Smooth muscle cell (in vitro differentiated cells): ENCODE data around the gene ZNF768. TPM values are rescaled to one million over a fixed set of nuclear protein-coding genes. Genes with fewer than 3 reads are reported as not detected.

Source experiments
- DNase-seq: peaks from one replicate; lab custom pipeline; 2025; ENCODE audit not compliant: unreplicated experiment; lab: John Stamatoyannopoulos, UW
- H2AFZ ChIP-seq: fragments of 200-600 bp; sonication (generic); 2 replicates; pipeline ENCODE4 v1.6.0; 2016; ENCODE audit warnings: antibody characterized with exemption, low read depth, mild to moderate bottlenecking
- H3F3A ChIP-seq: fragments of 200-600 bp; sonication (generic); 2 replicates; pipeline ENCODE4 v1.6.0; 2017; ENCODE audit warnings: antibody characterized with exemption, low read depth
- H3K27ac ChIP-seq: fragments of 200-600 bp; sonication (generic); 2 replicates; pipeline ENCODE4 v1.5.1; 2016; ENCODE audit warnings: low read depth, mild to moderate bottlenecking
- H3K27me3 ChIP-seq: fragments of 200-600 bp; sonication (generic); 2 replicates; pipeline ENCODE4 v1.6.1; 2016; ENCODE audit warnings: low read depth, mild to moderate bottlenecking
- H3K36me3 ChIP-seq: fragments of 200-600 bp; sonication (generic); 2 replicates; pipeline ENCODE4 v1.5.1; 2016; ENCODE audit warnings: low read depth
- H3K4me1 ChIP-seq: fragments of 200-600 bp; sonication (generic); 2 replicates; pipeline ENCODE4 v1.5.1; 2016; ENCODE audit warnings: low read depth
- H3K4me2 ChIP-seq: fragments of 200-600 bp; sonication (generic); 2 replicates; pipeline ENCODE4 v1.6.0; 2016; ENCODE audit warnings: mild to moderate bottlenecking
- H3K4me3 ChIP-seq: fragments of 200-600 bp; sonication (generic); 2 replicates; pipeline ENCODE4 v1.5.1; 2016; ENCODE audit warnings: mild to moderate bottlenecking
- H3K79me2 ChIP-seq: fragments of 200-600 bp; sonication (generic); 2 replicates; pipeline ENCODE4 v1.6.0; 2016; ENCODE audit warnings: low read depth, mild to moderate bottlenecking
- H3K9ac ChIP-seq: fragments of 200-600 bp; sonication (generic); 2 replicates; pipeline ENCODE4 v1.6.0; 2016; ENCODE audit warnings: low read depth
- H3K9me3 ChIP-seq: fragments of 200-600 bp; sonication (generic); replicated peaks from 2 replicates; pipeline ENCODE4 v1.5.1; 2016; ENCODE audit warnings: low read depth
- H4K20me1 ChIP-seq: fragments of 200-600 bp; sonication (generic); 2 replicates; pipeline ENCODE4 v1.6.0; 2016; ENCODE audit warnings: low read depth
- WGBS: methylation state at CpG from one replicate; pipeline ENCODE4 v1.1.7; 2016; ENCODE audit warnings: low lambda C conversion rate; 5-methylcytosine and 5-hydroxymethylcytosine counted together
- polyA plus RNA-seq: library from polyadenylated mRNA; unstranded; fragments of >200 nt; fragmentation: Nextera tagmentation; extraction: Ambion mirVana; gene quantifications from 2 replicates; pipeline ENCODE4 v1.2.1, GENCODE V29; 2016
- total RNA-seq: library from RNA; depleted of rRNA; stranded (reverse); fragments of >200 nt; gene quantifications from 2 replicates; pipeline ENCODE4 v1.2.3, GENCODE V29; 2014
- TF ChIP-seq, protein P1 (sequence below): fragments of 200-600 bp; sonication (generic); IDR thresholded peaks from 2 replicates; pipeline ENCODE4 v1.5.1; 2017; ENCODE audit warnings: borderline replicate concordance, mild to moderate bottlenecking, antibody characterized with exemption; ENCODE audit not compliant: insufficient read depth, poor library complexity, severe bottlenecking

ZNF768 gene
- total and polyA plus RNA-seq, 2 experiments from 2014 or later = 15.4 to 18.6 TPM

DNA sequence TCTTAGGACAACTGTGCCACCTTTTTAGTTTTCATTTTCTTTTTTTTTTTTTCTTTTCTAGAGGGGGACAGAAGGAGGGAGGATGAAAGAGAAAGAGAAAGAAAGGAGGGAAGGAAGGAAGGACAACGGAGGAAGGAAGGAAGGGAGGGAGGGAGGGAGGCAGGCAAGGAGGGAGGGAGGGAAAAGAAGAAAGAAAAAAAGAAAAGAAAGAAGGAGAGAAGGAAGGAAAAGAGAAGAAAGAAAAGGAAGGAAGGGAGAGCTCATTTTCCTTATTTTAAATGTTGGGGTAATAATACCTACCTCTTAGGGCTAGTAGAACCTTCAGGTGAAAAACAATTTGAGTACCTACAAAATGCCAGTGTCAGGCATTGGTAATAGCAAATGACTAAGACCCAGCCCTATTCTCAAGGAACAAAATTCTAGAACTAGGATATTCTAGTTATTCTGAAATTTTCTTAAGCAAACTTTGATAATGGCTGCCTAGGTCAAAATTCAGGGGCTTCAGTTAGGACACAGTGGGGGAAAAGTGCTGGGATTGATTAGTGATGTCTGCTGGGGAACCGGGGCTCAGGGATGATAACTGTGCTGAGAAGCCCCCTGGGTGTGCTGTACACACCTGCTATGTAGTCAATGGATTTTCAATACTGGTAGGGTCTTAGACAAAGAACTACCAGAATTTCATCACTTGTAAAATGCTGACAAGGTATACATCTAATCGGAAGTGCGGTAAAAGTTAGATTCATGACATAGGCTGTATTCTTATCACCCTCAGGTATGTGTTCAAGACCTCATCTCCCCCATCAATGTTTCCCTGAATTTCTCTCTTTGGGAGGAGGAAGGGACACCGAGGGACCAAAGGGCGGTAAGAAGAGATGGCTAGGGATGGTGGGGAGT lies 22.7 kb downstream of the ZNF768 start:
- DNase-seq = no peak
- Histone ChIP-seq H2AFZ (no peak overlapping the region), H3K27me3 (peaks cover 6% of the 10 kb centered on the region), H4K20me1 (no peaks in the 10 kb centered on the region), H3K27ac (no peak overlapping the region), H3K4me3 (no peak overlapping the region), H3K4me1 (no peaks in the 10 kb centered on the region), H3K4me2 (no peak overlapping the region), H3K9me3 (no peaks in the 10 kb centered on the region), H3F3A (no peaks in the 10 kb centered on the region), H3K36me3 (no peaks in the 10 kb centered on the region), H3K9ac (no peak overlapping the region), H3K79me2 (no peaks in the 10 kb centered on the region)
- WGBS = 64% methylated on average over 6 of the region's 6 CpGs
- TF ChIP-seq, protein P1, sequence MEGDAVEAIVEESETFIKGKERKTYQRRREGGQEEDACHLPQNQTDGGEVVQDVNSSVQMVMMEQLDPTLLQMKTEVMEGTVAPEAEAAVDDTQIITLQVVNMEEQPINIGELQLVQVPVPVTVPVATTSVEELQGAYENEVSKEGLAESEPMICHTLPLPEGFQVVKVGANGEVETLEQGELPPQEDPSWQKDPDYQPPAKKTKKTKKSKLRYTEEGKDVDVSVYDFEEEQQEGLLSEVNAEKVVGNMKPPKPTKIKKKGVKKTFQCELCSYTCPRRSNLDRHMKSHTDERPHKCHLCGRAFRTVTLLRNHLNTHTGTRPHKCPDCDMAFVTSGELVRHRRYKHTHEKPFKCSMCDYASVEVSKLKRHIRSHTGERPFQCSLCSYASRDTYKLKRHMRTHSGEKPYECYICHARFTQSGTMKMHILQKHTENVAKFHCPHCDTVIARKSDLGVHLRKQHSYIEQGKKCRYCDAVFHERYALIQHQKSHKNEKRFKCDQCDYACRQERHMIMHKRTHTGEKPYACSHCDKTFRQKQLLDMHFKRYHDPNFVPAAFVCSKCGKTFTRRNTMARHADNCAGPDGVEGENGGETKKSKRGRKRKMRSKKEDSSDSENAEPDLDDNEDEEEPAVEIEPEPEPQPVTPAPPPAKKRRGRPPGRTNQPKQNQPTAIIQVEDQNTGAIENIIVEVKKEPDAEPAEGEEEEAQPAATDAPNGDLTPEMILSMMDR = no peak

DNA sequence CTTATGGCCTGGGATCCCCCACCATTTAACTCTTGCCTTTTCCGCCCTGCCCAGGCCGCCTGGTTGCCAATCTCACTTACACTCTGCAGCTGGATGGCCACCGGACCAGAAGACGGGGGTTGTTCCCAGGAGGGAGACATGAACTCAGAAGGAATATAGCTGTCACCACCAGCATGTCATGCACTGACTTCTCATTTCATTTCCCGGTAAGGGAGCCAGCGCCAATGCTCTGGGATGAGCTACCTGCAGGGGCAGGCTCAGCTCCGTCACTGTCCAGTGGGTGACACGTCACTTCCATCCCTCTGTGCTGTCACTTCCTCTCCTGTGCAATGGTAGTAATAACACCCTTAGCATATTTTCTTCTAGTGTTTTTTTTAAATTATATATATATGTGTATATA lies 27.1 kb downstream of the ZNF768 start:
- Histone ChIP-seq H4K20me1 (no peaks in the 10 kb centered on the region), H3K27me3 (peaks cover 6% of the 10 kb centered on the region), H3K9me3 (no peaks in the 10 kb centered on the region), H3K4me1 (no peaks in the 10 kb centered on the region), H2AFZ (no peak overlapping the region), H3K27ac (no peak overlapping the region), H3K9ac (no peak overlapping the region), H3K79me2 (no peaks in the 10 kb centered on the region), H3K4me2 (no peak overlapping the region), H3F3A (no peaks in the 10 kb centered on the region), H3K4me3 (no peak overlapping the region), H3K36me3 (no peaks in the 10 kb centered on the region)
- 86% methylated on average over 8 of the region's 8 CpGs for WGBS
- TF ChIP-seq, protein P1 = no peak
- no peak for DNase-seq

DNA sequence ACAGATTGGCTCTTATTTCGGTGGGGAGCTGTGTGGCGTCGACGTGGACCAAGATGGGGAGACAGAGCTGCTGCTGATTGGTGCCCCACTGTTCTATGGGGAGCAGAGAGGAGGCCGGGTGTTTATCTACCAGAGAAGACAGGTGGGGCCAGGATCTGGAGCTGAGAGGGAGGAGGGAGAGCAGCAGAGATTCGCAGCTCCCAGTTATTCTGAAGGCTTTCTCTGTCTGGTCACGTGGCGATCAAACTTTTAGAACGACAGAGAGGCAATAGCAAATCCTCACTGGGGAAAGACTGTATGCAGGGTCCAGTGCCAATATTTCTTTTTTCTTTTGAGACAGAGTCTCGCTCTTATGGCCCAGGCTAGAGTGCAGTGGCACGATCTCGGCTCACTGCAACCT lies 31.7 kb downstream of the ZNF768 start:
- Histone ChIP-seq H3K9me3 (no peaks in the 10 kb centered on the region), H3K4me2 (no peak overlapping the region), H3K36me3 (no peaks in the 10 kb centered on the region), H3K4me1 (no peaks in the 10 kb centered on the region), H3K27ac (no peak overlapping the region), H3K4me3 (no peak overlapping the region), H3K79me2 (no peaks in the 10 kb centered on the region), H3K27me3 (no peaks in the 10 kb centered on the region), H2AFZ (no peak overlapping the region), H3K9ac (no peak overlapping the region), H4K20me1 (no peaks in the 10 kb centered on the region), H3F3A (no peaks in the 10 kb centered on the region)
- DNase-seq = no peak
- 86% methylated on average over 12 of the region's 12 CpGs for WGBS
- TF ChIP-seq, protein P1 = no peak
